Mesenchymal stem cell (in vitro differentiated cells and primary cell): Measurements from ENCODE around the gene BCL2L12.
A peak's percentile ranks its signal among the peaks of the same experiment; 100 is the strongest.

ENCODE experiments used
- DNase-seq: peaks from one replicate; pipeline ENCODE4 v3.0.0-alpha.2; 2013
- H2AFZ ChIP-seq: one replicate; pipeline ENCODE4 v1.6.1; 2013; ENCODE audit warnings: low read depth, mild to moderate bottlenecking, control low read depth, inconsistent platforms, low read length, moderate library complexity
- H2AK5ac ChIP-seq: 2 replicates; pipeline ENCODE4 v1.6.1; 2013; ENCODE audit warnings: low read length, moderate library complexity, mild to moderate bottlenecking, inconsistent platforms; ENCODE audit not compliant: severe bottlenecking
- H2BK120ac ChIP-seq: one replicate; pipeline ENCODE4 v1.6.1; 2013; ENCODE audit warnings: low read depth, mild to moderate bottlenecking, inconsistent platforms, low read length, moderate library complexity
- H2BK12ac ChIP-seq, 2 experiments: one replicate each; pipeline ENCODE4 v1.6.1; 2013; ENCODE audit warnings: inconsistent platforms in 2 of 2, low read length in 2 of 2, mild to moderate bottlenecking in 2 of 2, moderate library complexity in 2 of 2, control low read depth in 1 of 2
- H2BK15ac ChIP-seq: one replicate; pipeline ENCODE4 v1.6.1; 2013; ENCODE audit warnings: mild to moderate bottlenecking, low read depth, inconsistent platforms; ENCODE audit not compliant: poor library complexity, severe bottlenecking
- H2BK5ac ChIP-seq: 2 replicates; pipeline ENCODE4 v1.6.1; 2013; ENCODE audit warnings: low read depth, mild to moderate bottlenecking, low read length, control low read depth, inconsistent platforms; ENCODE audit not compliant: poor library complexity, severe bottlenecking
- H3K14ac ChIP-seq, 2 experiments: one replicate each; pipeline ENCODE4 v1.6.1; 2013; ENCODE audit warnings: inconsistent platforms in 2 of 2, low read length in 2 of 2, control low read depth in 1 of 2, mild to moderate bottlenecking in 1 of 2, moderate library complexity in 1 of 2
- H3K18ac ChIP-seq, 2 experiments: one replicate each; pipeline ENCODE4 v1.6.1; 2013; ENCODE audit warnings: inconsistent platforms in 2 of 2, low read length in 2 of 2, control low read depth in 1 of 2, low read depth in 1 of 2, mild to moderate bottlenecking in 1 of 2
- H3K23ac ChIP-seq, 2 experiments: one replicate each; pipeline ENCODE4 v1.6.1; 2013; ENCODE audit warnings: inconsistent platforms in 2 of 2, low read length in 2 of 2, mild to moderate bottlenecking in 2 of 2, moderate library complexity in 2 of 2, control low read depth in 1 of 2
- H3K27ac ChIP-seq: 2 replicates; pipeline ENCODE4 v1.5.1; 2013; ENCODE audit warnings: mild to moderate bottlenecking, moderate library complexity, low read length, control low read depth, inconsistent platforms; ENCODE audit not compliant: poor library complexity, severe bottlenecking
- H3K27me3 ChIP-seq, 2 experiments: 2 replicates each; pipeline versions ENCODE4 v1.6.1 to v1.7.0; 2013; ENCODE audit warnings: low read length in 2 of 2, mild to moderate bottlenecking in 2 of 2, moderate library complexity in 2 of 2, control low read depth in 1 of 2, inconsistent platforms in 1 of 2; ENCODE audit not compliant: control insufficient read depth in 1 of 2, insufficient read depth in 1 of 2
- H3K36me3 ChIP-seq, 2 experiments: 2 replicates each; pipeline versions ENCODE4 v1.6.1 to v1.7.0; 2013; ENCODE audit warnings: low read length in 2 of 2, control low read depth in 1 of 2, inconsistent platforms in 1 of 2, low read depth in 1 of 2, mild to moderate bottlenecking in 1 of 2; ENCODE audit not compliant: insufficient read depth in 2 of 2, control insufficient read depth in 1 of 2
- H3K4ac ChIP-seq, 2 experiments: one replicate each; pipeline ENCODE4 v1.6.1; 2013; ENCODE audit warnings: inconsistent platforms in 2 of 2, low read length in 2 of 2, mild to moderate bottlenecking in 2 of 2, moderate library complexity in 2 of 2, control low read depth in 1 of 2, low read depth in 1 of 2
- H3K4me1 ChIP-seq: 2 replicates; pipeline ENCODE4 v1.6.1; 2013; ENCODE audit warnings: low read depth, low read length, control low read depth; ENCODE audit not compliant: control insufficient read depth, insufficient read depth
- H3K4me2 ChIP-seq: 2 replicates; pipeline ENCODE4 v1.6.1; 2013; ENCODE audit warnings: low read length, mild to moderate bottlenecking, inconsistent platforms; ENCODE audit not compliant: poor library complexity, severe bottlenecking
- H3K4me3 ChIP-seq, 2 experiments: 2 replicates each; pipeline versions ENCODE4 v1.5.1 to v1.7.0; 2013; ENCODE audit warnings: low read length in 2 of 2, mild to moderate bottlenecking in 2 of 2, control low read depth in 1 of 2, low read depth in 1 of 2; ENCODE audit not compliant: insufficient read depth in 1 of 2
- H3K79me1 ChIP-seq: replicated peaks from 2 replicates; pipeline ENCODE4 v1.6.1; 2013; ENCODE audit warnings: mild to moderate bottlenecking, control low read depth, low read length, inconsistent platforms; ENCODE audit not compliant: poor library complexity, severe bottlenecking
- H3K9ac ChIP-seq: 2 replicates; pipeline ENCODE4 v1.7.0; 2013; ENCODE audit warnings: mild to moderate bottlenecking, low read length, moderate library complexity
- H3K9me3 ChIP-seq: 2 replicates; pipeline ENCODE4 v1.7.0; 2013; ENCODE audit warnings: mild to moderate bottlenecking, low read length; ENCODE audit not compliant: control insufficient read depth
- H4K8ac ChIP-seq: one replicate; pipeline ENCODE4 v1.6.1; 2013; ENCODE audit warnings: inconsistent platforms, mild to moderate bottlenecking, low read length, moderate library complexity
- H4K91ac ChIP-seq: one replicate; pipeline ENCODE4 v1.6.1; 2013; ENCODE audit warnings: mild to moderate bottlenecking, low read length, inconsistent platforms
- WGBS: methylation state at CpG from one replicate; pipeline ENCODE4 v1.1.7; 2013; ENCODE audit warnings: mixed read lengths; 5-methylcytosine and 5-hydroxymethylcytosine counted together

The BCL2L12 gene

GRCh38 chr19:49662011-49662410 is 3.7 kb upstream of the BCL2L12 start:
- Histone ChIP-seq H3K4me1 (peaks cover 18% of the 10 kb centered on the region), H3K27me3 (no peaks in the 10 kb centered on the region), H2AK5ac (no peak overlapping the region), H3K14ac (no peak overlapping the region), H4K91ac (no peak overlapping the region), H3K4ac (no peak overlapping the region), H3K36me3 (peaks cover 58 to 64% of the 10 kb centered on the region in 2 experiments), H2BK5ac (no peak overlapping the region), H2BK15ac (no peak overlapping the region), H3K9me3 (no peaks in the 10 kb centered on the region), H2BK12ac (no peak overlapping the region), H4K8ac (no peak overlapping the region), H3K4me2 (no peak overlapping the region), H3K23ac (no peak overlapping the region), H3K27ac (no peak overlapping the region), H2BK120ac (no peak overlapping the region), H3K4me3 (no peak overlapping the region), H3K9ac (no peak overlapping the region), H3K18ac (no peak overlapping the region), H2AFZ (no peak overlapping the region), H3K79me1 (peaks cover 52% of the 10 kb centered on the region)
- no peak for DNase-seq
- 88% methylated on average over 13 of the region's 16 CpGs for WGBS

GRCh38 chr19:49663224-49663623 is 2.5 kb upstream of the BCL2L12 start:
- Histone ChIP-seq H2AK5ac (peak overlapping the region; percentile 63), H2BK5ac (no peak overlapping the region)
- 96% methylated on average over 12 of the region's 12 CpGs for WGBS

GRCh38 chr19:49664171-49665035 is 1.3 kb upstream of the BCL2L12 start:
- Histone ChIP-seq H2AK5ac (no peak overlapping the region), H4K8ac (peak overlapping the region; percentile 9), H3K4me1 (peaks cover 18% of the 10 kb centered on the region), H3K18ac (peak overlapping the region; percentile 64 to 97), H3K9ac (peak overlapping the region; percentile 93), H2AFZ (peak overlapping the region; percentile 64), H3K27me3 (no peaks in the 10 kb centered on the region), H3K23ac (peak overlapping the region in 1 of 2 experiments; percentile 53), H3K9me3 (no peaks in the 10 kb centered on the region), H2BK12ac (peak overlapping the region in 1 of 2 experiments; percentile 21), H2BK15ac (peak overlapping the region; percentile 9), H3K4ac (peak overlapping the region in 1 of 2 experiments; percentile 83), H3K14ac (peak overlapping the region in 1 of 2 experiments; percentile 95), H3K4me2 (peak overlapping the region; percentile 89), H2BK120ac (no peak overlapping the region), H3K27ac (peak overlapping the region; percentile 97), H2BK5ac (no peak overlapping the region), H4K91ac (no peak overlapping the region), H3K36me3 (peaks cover 45 to 50% of the 10 kb centered on the region in 2 experiments), H3K79me1 (peaks cover 46% of the 10 kb centered on the region), H3K4me3 (peak overlapping the region; percentile 67 to 97)
- DNase-seq, result peak; percentile 88
- under 1% methylated on average over 53 of the region's 53 CpGs for WGBS

More at GRCh38 chr19:49663224-49663623, 2.5 kb upstream of the BCL2L12 start:
- Histone ChIP-seq H3K4me2 (no peak overlapping the region), H3K4me3 (no peak overlapping the region), H3K9me3 (no peaks in the 10 kb centered on the region), H3K23ac (no peak overlapping the region), H3K36me3 (peaks cover 50 to 56% of the 10 kb centered on the region in 2 experiments), H3K27me3 (no peaks in the 10 kb centered on the region), H2BK12ac (no peak overlapping the region), H4K8ac (no peak overlapping the region), H3K14ac (no peak overlapping the region), H2BK120ac (no peak overlapping the region), H3K4me1 (peaks cover 18% of the 10 kb centered on the region), H3K27ac (no peak overlapping the region), H3K4ac (no peak overlapping the region), H3K9ac (no peak overlapping the region), H2BK15ac (peak overlapping the region; percentile 68), H2AFZ (no peak overlapping the region), H3K79me1 (peaks cover 50% of the 10 kb centered on the region), H4K91ac (no peak overlapping the region), H3K18ac (no peak overlapping the region)
- no peak for DNase-seq

- Histone ChIP-seq H3K27me3 (no peaks in the 10 kb centered on the region), H3K4me3 (peak overlapping the region; percentile 67 to 97), H4K8ac (no peak overlapping the region), H3K4me2 (peak overlapping the region; percentile 89), H3K4ac (peak overlapping the region in 1 of 2 experiments; percentile 42), H3K9me3 (no peaks in the 10 kb centered on the region), H3K36me3 (peaks cover 43 to 47% of the 10 kb centered on the region in 2 experiments), H2AFZ (no peak overlapping the region), H2BK5ac (no peak overlapping the region), H2AK5ac (no peak overlapping the region), H3K27ac (peak overlapping the region; percentile 97), H4K91ac (no peak overlapping the region), H2BK120ac (no peak overlapping the region), H3K18ac (peak overlapping the region; percentile 14 to 49), H3K14ac (peak overlapping the region in 1 of 2 experiments; percentile 64), H3K4me1 (peaks cover 17% of the 10 kb centered on the region), H3K23ac (no peak overlapping the region), H2BK15ac (no peak overlapping the region), H2BK12ac (no peak overlapping the region), H3K79me1 (peaks cover 45% of the 10 kb centered on the region), H3K9ac (peak overlapping the region; percentile 93)
- WGBS, result under 1% methylated on average over 7 of the region's 7 CpGs
- DNase-seq, result no peak
These were observed 740 bp upstream of the BCL2L12 start for GRCh38 chr19:49665036-49665350.
